H1 (cell line): Measurements from ENCODE around the gene CFAP100. TPM values are rescaled to one million over a fixed set of nuclear protein-coding genes. Genes with fewer than 3 reads are reported as not detected.

ENCODE experiments used
- CTCF ChIA-PET: fragments of 300-600 bp; sonication (Branson Sonifier 250); formaldehyde crosslinking; loops from one replicate; lab custom pipeline; 2021; ENCODE audit not compliant: partially characterized antibody; lab: Charles Lee
- POLR2A ChIA-PET: fragments of 300-600 bp; sonication (Branson Sonifier 250); formaldehyde crosslinking; loops from one replicate; lab custom pipeline; 2021; ENCODE audit warnings: inconsistent platforms; ENCODE audit not compliant: partially characterized antibody; lab: Charles Lee
- DNase-seq, 2 experiments: peaks; one replicate each; pipeline versions ENCODE4 v3.0.0 to v3.0.0-alpha.2; 2010 to 2022; ENCODE audit warnings: low spot score in 2 of 2, low read depth in 1 of 2, mixed read lengths in 1 of 2
- FAIRE-seq: peaks from 2 replicates; lab custom pipeline; 2011; peaks lifted over from hg19 to GRCh38; lab: Jason Lieb, UNC
- H2AFZ ChIP-seq: 2 replicates; pipeline ENCODE4 v1.8.1; 2012; ENCODE audit warnings: low read length, inconsistent platforms
- H2AK5ac ChIP-seq: 2 replicates; pipeline ENCODE4 v1.6.1; 2013; ENCODE audit warnings: low read depth, low read length
- H2BK120ac ChIP-seq: replicated peaks from 2 replicates; pipeline ENCODE3; 2013; ENCODE audit warnings: low read depth, low read length, inconsistent platforms
- H2BK12ac ChIP-seq: 2 replicates; pipeline ENCODE4 v1.6.1; 2013; ENCODE audit warnings: low read depth, low read length
- H2BK15ac ChIP-seq: 2 replicates; pipeline ENCODE4 v1.6.1; 2013; ENCODE audit warnings: low read length
- H2BK20ac ChIP-seq: 2 replicates; pipeline ENCODE4 v1.6.1; 2013; ENCODE audit warnings: low read length
- H2BK5ac ChIP-seq: 2 replicates; pipeline ENCODE4 v1.6.1; 2013; ENCODE audit warnings: low read depth, low read length
- H3K14ac ChIP-seq: 2 replicates; pipeline ENCODE4 v1.6.1; 2013; ENCODE audit warnings: inconsistent platforms; ENCODE audit not compliant: insufficient read length
- H3K18ac ChIP-seq: 2 replicates; pipeline ENCODE4 v1.6.1; 2013; ENCODE audit warnings: low read length; ENCODE audit errors: extremely low read depth
- H3K23ac ChIP-seq: 2 replicates; pipeline ENCODE4 v1.6.1; 2013; ENCODE audit warnings: inconsistent platforms; ENCODE audit not compliant: insufficient read length
- H3K23me2 ChIP-seq: 2 replicates; pipeline ENCODE4 v1.6.1; 2013; ENCODE audit warnings: low read depth, low read length
- H3K27ac ChIP-seq: 2 replicates; pipeline ENCODE4 v1.6.1; 2011; ENCODE audit warnings: low read depth, low read length, inconsistent platforms
- H3K27me3 ChIP-seq, 4 experiments: replicated peaks in 1 of 4; 1 replicate in 1 of 4; 2 replicates in 3 of 4; pipeline versions ENCODE4 v1.6.1 to v1.8.1; 2011 to 2013; ENCODE audit warnings: low read length in 3 of 4, mild to moderate bottlenecking in 3 of 4, inconsistent platforms in 2 of 4, mixed read lengths in 2 of 4, moderate library complexity in 1 of 4; ENCODE audit not compliant: control insufficient read depth in 3 of 4, insufficient read depth in 3 of 4; ENCODE audit errors: extremely low read depth in 1 of 4
- H3K36me3 ChIP-seq, 4 experiments: 2 replicates each; pipeline versions ENCODE4 v1.6.1 to v1.8.1; 2011 to 2013; ENCODE audit warnings: mild to moderate bottlenecking in 4 of 4, low read length in 3 of 4, moderate library complexity in 2 of 4, control low read depth in 1 of 4, inconsistent platforms in 1 of 4; ENCODE audit not compliant: insufficient read depth in 4 of 4, control insufficient read depth in 2 of 4
- H3K4ac ChIP-seq: replicated peaks from 2 replicates; pipeline ENCODE3; 2013; ENCODE audit warnings: low read length, low read depth, mixed read lengths, inconsistent platforms; ENCODE audit not compliant: insufficient read length
- H3K4me1 ChIP-seq, 4 experiments: replicated peaks in 1 of 4; 1 replicate in 1 of 4; 2 replicates in 3 of 4; pipeline versions ENCODE4 v1.6.1 to v1.8.1; 2011 to 2013; ENCODE audit warnings: low read length in 3 of 4, inconsistent platforms in 2 of 4, mixed read lengths in 1 of 4; ENCODE audit not compliant: insufficient read depth in 4 of 4, control insufficient read depth in 3 of 4
- H3K4me2 ChIP-seq, 2 experiments: 2 replicates each; pipeline versions ENCODE4 v1.6.1 to v1.8.1; 2011 to 2013; ENCODE audit warnings: low read depth in 2 of 2, low read length in 2 of 2, control low read depth in 1 of 2, inconsistent platforms in 1 of 2, mild to moderate bottlenecking in 1 of 2; ENCODE audit not compliant: insufficient read depth in 1 of 2
- H3K4me3 ChIP-seq, 4 experiments: fragments of 200-600, 300-600 bp in 1 of 4; sonication (generic), shearing (Covaris generic), sonication (Bioruptor Twin) in 1 of 4; 2 replicates each; pipeline versions ENCODE4 v1.5.1 to v1.8.1; 2011 to 2016; ENCODE audit warnings: low read length in 4 of 4, low read depth in 3 of 4, control low read depth in 2 of 4, inconsistent platforms in 2 of 4, mild to moderate bottlenecking in 2 of 4, mixed read lengths in 1 of 4, moderate library complexity in 1 of 4; ENCODE audit not compliant: insufficient read depth in 2 of 4; ENCODE audit errors: extremely low read depth in 1 of 4
- H3K56ac ChIP-seq: replicated peaks from 2 replicates; pipeline ENCODE3; 2013; ENCODE audit warnings: low read depth, mild to moderate bottlenecking, mixed read lengths, low read length, inconsistent platforms; ENCODE audit not compliant: insufficient read length
- H3K79me1 ChIP-seq: 2 replicates; pipeline ENCODE4 v1.6.1; 2013; ENCODE audit warnings: low read depth, low read length, control low read depth
- H3K79me2 ChIP-seq, 2 experiments: 2 replicates each; pipeline versions ENCODE4 v1.6.1 to v1.8.1; 2012 to 2013; ENCODE audit warnings: low read length in 2 of 2, mild to moderate bottlenecking in 2 of 2, inconsistent platforms in 1 of 2; ENCODE audit not compliant: insufficient read depth in 2 of 2, control insufficient read depth in 1 of 2
- H3K9ac ChIP-seq, 4 experiments: replicated peaks in 1 of 4; 1 replicate in 1 of 4; 2 replicates in 3 of 4; pipeline versions ENCODE4 v1.6.1 to v1.8.1; 2011 to 2013; ENCODE audit warnings: low read depth in 3 of 4, low read length in 3 of 4, control low read depth in 2 of 4, mild to moderate bottlenecking in 2 of 4, moderate library complexity in 2 of 4, inconsistent platforms in 1 of 4; ENCODE audit errors: extremely low read depth in 1 of 4
- H3K9me3 ChIP-seq, 2 experiments: 2 replicates each; pipeline versions ENCODE4 v1.6.1 to v1.8.1; 2012 to 2013; ENCODE audit warnings: mild to moderate bottlenecking in 2 of 2, moderate library complexity in 2 of 2, control low read depth in 1 of 2, inconsistent platforms in 1 of 2, low read depth in 1 of 2, low read length in 1 of 2, mixed read lengths in 1 of 2; ENCODE audit not compliant: insufficient read depth in 2 of 2
- H4K20me1 ChIP-seq, 2 experiments: replicated peaks in 1 of 2; 2 replicates each; pipeline versions ENCODE3 to v1.8.1; 2011 to 2013; ENCODE audit warnings: inconsistent platforms in 2 of 2, low read length in 2 of 2, mild to moderate bottlenecking in 1 of 2; ENCODE audit not compliant: insufficient read depth in 2 of 2, control insufficient read depth in 1 of 2
- H4K5ac ChIP-seq: 2 replicates; pipeline ENCODE4 v1.6.1; 2013; ENCODE audit warnings: low read length, low read depth, mixed read lengths, inconsistent platforms; ENCODE audit not compliant: insufficient read length
- H4K8ac ChIP-seq: 2 replicates; pipeline ENCODE4 v1.8.0; 2013; ENCODE audit warnings: mild to moderate bottlenecking, moderate library complexity, low read length, inconsistent platforms; ENCODE audit not compliant: insufficient read depth; ENCODE audit errors: extremely low read depth
- H4K91ac ChIP-seq: replicated peaks from 2 replicates; pipeline ENCODE3; 2013; ENCODE audit warnings: low read length, mixed read lengths, inconsistent platforms; ENCODE audit not compliant: insufficient read length
- ATF3 ChIP-seq: IDR thresholded peaks from 2 replicates; pipeline ENCODE4 v1.6.1; 2011; ENCODE audit warnings: low read depth, mild to moderate bottlenecking, low read length; ENCODE audit not compliant: insufficient read depth
- BACH1 ChIP-seq: IDR thresholded peaks from 2 replicates; pipeline ENCODE4 v1.6.1; 2012; ENCODE audit warnings: low read length, improper control_type of control experiment
- CHD2 ChIP-seq: IDR thresholded peaks from 2 replicates; pipeline ENCODE4 v1.6.1; 2012; ENCODE audit warnings: low read length, improper control_type of control experiment
- EZH2 ChIP-seq: fragments of 200-600 bp; sonication (generic); IDR thresholded peaks from 2 replicates; pipeline ENCODE4 v1.7.1; 2012; ENCODE audit warnings: low read depth, mild to moderate bottlenecking, moderate library complexity, low read length, inconsistent platforms; ENCODE audit not compliant: severe bottlenecking
- JUND ChIP-seq: IDR thresholded peaks from 2 replicates; pipeline ENCODE4 v1.6.1; 2011; ENCODE audit warnings: mild to moderate bottlenecking, improper control_type of control experiment, low read length
- KDM4A ChIP-seq: IDR thresholded peaks from one replicate; pipeline ENCODE4 v1.7.1; 2012; ENCODE audit warnings: low read depth, mild to moderate bottlenecking, moderate library complexity, low read length, inconsistent platforms; ENCODE audit not compliant: severe bottlenecking
- KDM5A ChIP-seq: fragments of 200-600 bp; IDR thresholded peaks from 2 replicates; pipeline ENCODE4 v1.7.1; 2012; ENCODE audit warnings: mild to moderate bottlenecking, low read length, inconsistent platforms, mixed read lengths
- POLR2AphosphoS5 ChIP-seq: IDR thresholded peaks from 2 replicates; pipeline ENCODE4 v1.6.1; 2011; ENCODE audit warnings: low read depth, low read length
- SP2 ChIP-seq: IDR thresholded peaks from 2 replicates; pipeline ENCODE4 v1.6.1; 2012; ENCODE audit warnings: mild to moderate bottlenecking, low read length, inconsistent platforms
- SUZ12 ChIP-seq: fragments of 200-600 bp; sonication (generic); IDR thresholded peaks from 2 replicates; pipeline ENCODE4 v1.6.1; 2012; ENCODE audit warnings: mild to moderate bottlenecking, inconsistent platforms, low read length, moderate library complexity, mixed read lengths
- TAF7 ChIP-seq: optimal IDR thresholded peaks from 2 replicates; pipeline ENCODE3; 2011; ENCODE audit warnings: low read depth, mild to moderate bottlenecking, inconsistent platforms, low read length, moderate library complexity, borderline replicate concordance
- WGBS, 2 experiments: shearing (Covaris generic) in 1 of 2; methylation state at CpG; one replicate each; pipeline versions ENCODE4 v1.1.6 to v1.1.7; 2013 to 2015; ENCODE audit warnings: low lambda C conversion rate in 2 of 2, mixed read lengths in 2 of 2, inconsistent platforms in 1 of 2, low coverage in 1 of 2, missing lambda C conversion rate in 1 of 2; ENCODE audit not compliant: insufficient replicate concordance in 2 of 2, insufficient coverage in 1 of 2, insufficient read length in 1 of 2; ENCODE audit errors: extremely low coverage in 1 of 2, missing lambda C conversion rate in 1 of 2; 5-methylcytosine and 5-hydroxymethylcytosine counted together
- polyA plus RNA-seq, 7 experiments: library from polyadenylated mRNA; depleted of rRNA in 3 of 7; stranded (reverse) in 5 of 7; unstranded in 2 of 7; fragments of >200 nt in 5 of 7; fragments of 200-250 nt in 2 of 7; gene quantifications; 1 replicate in 5 of 7; 2 replicates in 1 of 7; 4 replicates in 1 of 7; pipeline versions ENCODE4 v1.2.1 to v1.2.3, GENCODE V29; 2011 to 2013; ENCODE audit warnings: missing spikeins in 2 of 7, mixed read lengths in 2 of 7
- total RNA-seq: library from RNA; stranded (reverse); fragmentation: NEBNext Ultra II Directional; extraction: Animal tissue kit (Norgen Biotek cat#: 25700); gene quantifications from 2 replicates; pipeline ENCODE4 v1.2.1, GENCODE V29; 2021

The CFAP100 gene
- total and polyA plus RNA-seq, 2 of the 8 experiments (the other 6 are each of a cell fraction or from before 2014, with no cell fraction given) = 0.17 TPM; not detected in 1

- DNase-seq (no peak), FAIRE-seq (no peak)
- Histone ChIP-seq H3K4me3 (no peak overlapping the region), H3K36me3 (peaks cover 22 to 86% (median 62%) of the 10 kb centered on the region in 4 experiments; a peak in 7 of 8 replicates), H2BK15ac (no peak overlapping the region), H3K79me1 (peaks cover 4% of the 10 kb centered on the region; the same call in 1 of the 2 replicates), H2BK120ac (no peak overlapping the region), H3K27me3 (no peaks in the 10 kb centered on the region), H3K4me2 (no peak overlapping the region), H3K23me2 (no peaks in the 10 kb centered on the region), H3K18ac (no peak overlapping the region), H3K79me2 (0 out of 4 replicates have a peak, but pooled peaks cover 0 to 6% of the 10 kb centered on the region in 2 experiments), H2BK5ac (no peak overlapping the region), H2AK5ac (no peak overlapping the region), H2BK12ac (no peak overlapping the region), H3K23ac (no peak overlapping the region), H4K5ac (no peak overlapping the region), H3K27ac (no peak overlapping the region), H3K4me1 (no peaks in the 10 kb centered on the region), H3K56ac (no peak overlapping the region), H2BK20ac (no peak overlapping the region), H3K14ac (no peak overlapping the region), H4K20me1 (peaks cover 10 to 14% of the 10 kb centered on the region in 2 experiments), H4K91ac (no peak overlapping the region), H2AFZ (no peak overlapping the region), H3K9ac (no peak overlapping the region), H3K4ac (no peak overlapping the region), H3K9me3 (no peaks in the 10 kb centered on the region), H4K8ac (no peak overlapping the region)
- ChIA-PET CTCF (interaction anchor here (0.6 kb wide), 1 partner anchor 12 kb away, joined by 7 read pairs; no protein-coding TSS in a partner anchor), POLR2A (interaction anchor here (0.8 to 1.2 kb wide), 2 partner anchors 8 to 31 kb away, joined by 3 to 4 read pairs; no protein-coding TSS in a partner anchor)
- 91% methylated on average over 4 of the region's 4 CpGs; no CpG with 5 or more reads in 1 of the 2 experiments for WGBS, 2 experiments
- no peak for TF ChIP-seq TAF7
- no peak for TF ChIP-seq BACH1
- TF ChIP-seq SP2 = no peak
- TF ChIP-seq SUZ12 = no peak
- no peak for TF ChIP-seq CHD2
- no peak for TF ChIP-seq EZH2
- TF ChIP-seq POLR2AphosphoS5 = no peak
- TF ChIP-seq KDM5A = no peak
- TF ChIP-seq KDM4A = no peak
- TF ChIP-seq JUND = no peak
- no peak for TF ChIP-seq ATF3
Measured at GRCh38 chr3:126464494-126464893, 69.8 kb downstream of the CFAP100 start.
